Cardiac muscle cell (in vitro differentiated cells and primary cell): ENCODE data around the gene DOCK10. TPM values are rescaled to one million over a fixed set of nuclear protein-coding genes. Genes with fewer than 3 reads are reported as not detected.

Source experiments
- DNase-seq, 2 donors: peaks; one replicate each; pipeline versions ENCODE4 v3.0.0 to v3.0.0-alpha.2; 2010 to 2017; ENCODE audit warnings: low read depth in 1 of 2, low spot score in 1 of 2
- H3K27ac ChIP-seq: fragments of 200-600 bp; sonication (generic); 2 replicates; pipeline ENCODE4 v1.5.1; 2016
- H3K27me3 ChIP-seq: fragments of 200-600 bp; sonication (generic); 2 replicates; pipeline ENCODE4 v1.6.0; 2016; ENCODE audit warnings: control low read depth
- H3K36me3 ChIP-seq: fragments of 200-600 bp; sonication (generic); 2 replicates; pipeline ENCODE4 v1.5.1; 2016; ENCODE audit warnings: control low read depth
- H3K4me1 ChIP-seq: fragments of 200-600 bp; sonication (generic); 2 replicates; pipeline ENCODE4 v1.8.1; 2017; ENCODE audit warnings: low read depth, mild to moderate bottlenecking, mixed run types
- H3K4me3 ChIP-seq: fragments of 200-600 bp; sonication (generic); 2 replicates; pipeline ENCODE4 v1.5.1; 2016; ENCODE audit warnings: mild to moderate bottlenecking
- H3K9me3 ChIP-seq: fragments of 200-600 bp; sonication (generic); 2 replicates; pipeline ENCODE4 v1.5.1; 2017; ENCODE audit warnings: low read depth, mild to moderate bottlenecking, control low read depth
- polyA plus RNA-seq: library from polyadenylated mRNA; unstranded; fragments of >200 nt; fragmentation: Nextera tagmentation; extraction: Ambion mirVana; gene quantifications from 2 replicates; pipeline ENCODE4 v1.2.1, GENCODE V29; 2016
- total RNA-seq: library from RNA; depleted of rRNA; stranded (reverse); fragments of >200 nt; gene quantifications from 2 replicates; pipeline ENCODE4 v1.2.3, GENCODE V29; 2016
- TF ChIP-seq, protein P1 (sequence below): IDR thresholded peaks from 2 replicates; pipeline ENCODE4 v1.5.1; 2012; ENCODE audit warnings: low read depth, mild to moderate bottlenecking, low read length

DOCK10 gene
- total and polyA plus RNA-seq, 2 experiments from 2014 or later = not detected

DNA sequence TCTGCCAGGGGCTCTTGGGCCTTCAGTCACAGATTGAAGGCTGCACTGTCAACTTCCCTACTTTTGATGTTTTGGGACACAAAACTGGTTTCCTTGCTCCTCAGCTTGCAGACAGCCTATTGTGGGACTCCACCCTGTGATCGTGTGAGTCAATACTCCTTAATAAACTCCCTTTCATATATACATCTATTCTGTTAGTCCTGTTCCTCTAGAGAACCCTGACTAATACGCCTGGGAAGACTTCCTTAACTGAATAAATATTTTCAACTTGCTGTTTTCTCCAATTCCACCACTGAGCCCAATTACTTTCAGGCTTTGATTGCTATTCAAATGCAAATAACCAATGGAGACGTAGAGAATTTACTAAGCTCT is 264.7 kb downstream of the DOCK10 start:
- Histone ChIP-seq H3K27me3 (no peaks in the 10 kb centered on the region), H3K4me3 (no peak overlapping the region), H3K36me3 (no peaks in the 10 kb centered on the region), H3K27ac (no peak overlapping the region), H3K4me1 (no peaks in the 10 kb centered on the region), H3K9me3 (no peaks in the 10 kb centered on the region)
- DNase-seq = no peak
- TF ChIP-seq, protein P1, sequence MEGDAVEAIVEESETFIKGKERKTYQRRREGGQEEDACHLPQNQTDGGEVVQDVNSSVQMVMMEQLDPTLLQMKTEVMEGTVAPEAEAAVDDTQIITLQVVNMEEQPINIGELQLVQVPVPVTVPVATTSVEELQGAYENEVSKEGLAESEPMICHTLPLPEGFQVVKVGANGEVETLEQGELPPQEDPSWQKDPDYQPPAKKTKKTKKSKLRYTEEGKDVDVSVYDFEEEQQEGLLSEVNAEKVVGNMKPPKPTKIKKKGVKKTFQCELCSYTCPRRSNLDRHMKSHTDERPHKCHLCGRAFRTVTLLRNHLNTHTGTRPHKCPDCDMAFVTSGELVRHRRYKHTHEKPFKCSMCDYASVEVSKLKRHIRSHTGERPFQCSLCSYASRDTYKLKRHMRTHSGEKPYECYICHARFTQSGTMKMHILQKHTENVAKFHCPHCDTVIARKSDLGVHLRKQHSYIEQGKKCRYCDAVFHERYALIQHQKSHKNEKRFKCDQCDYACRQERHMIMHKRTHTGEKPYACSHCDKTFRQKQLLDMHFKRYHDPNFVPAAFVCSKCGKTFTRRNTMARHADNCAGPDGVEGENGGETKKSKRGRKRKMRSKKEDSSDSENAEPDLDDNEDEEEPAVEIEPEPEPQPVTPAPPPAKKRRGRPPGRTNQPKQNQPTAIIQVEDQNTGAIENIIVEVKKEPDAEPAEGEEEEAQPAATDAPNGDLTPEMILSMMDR = no peak

DNA sequence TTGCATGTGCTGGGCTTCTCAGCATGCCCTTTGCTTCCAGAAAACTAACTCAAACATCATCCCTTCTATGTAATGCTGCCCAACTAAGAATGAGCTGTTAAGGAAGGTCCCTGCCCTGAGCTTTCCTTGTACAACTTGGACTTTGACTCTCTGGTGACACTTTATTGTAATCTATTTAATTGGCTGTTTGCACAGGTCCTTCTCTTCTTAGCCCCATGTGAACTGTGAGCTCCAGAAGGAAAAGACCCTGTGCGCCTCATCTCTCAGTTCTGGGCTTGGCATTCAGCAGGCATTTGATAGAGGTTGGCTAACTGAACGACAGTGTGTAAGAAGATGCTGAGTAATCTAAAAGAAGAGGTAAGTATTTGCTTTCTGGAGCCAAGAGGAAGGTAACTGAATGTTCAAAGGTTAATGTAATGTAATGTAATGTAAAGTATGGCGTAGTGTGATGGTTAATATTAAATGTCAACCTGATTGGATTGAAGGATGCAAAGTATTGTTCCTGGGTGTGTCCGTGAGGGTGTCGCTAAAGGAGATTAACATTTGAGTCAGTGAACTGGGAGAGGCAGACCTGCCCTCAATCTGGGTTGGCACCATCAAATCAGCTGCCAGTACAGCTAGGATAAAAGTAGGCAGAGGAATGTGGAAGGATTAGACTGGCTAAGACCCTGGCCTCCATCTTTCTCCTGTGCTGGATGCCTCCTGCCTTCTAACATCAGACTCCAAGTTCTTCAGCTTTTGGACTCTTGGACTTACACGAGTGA is 265.3 kb downstream of the DOCK10 start:
- no peaks in the 10 kb centered on the region for H3K27me3 ChIP-seq
- no peaks in the 10 kb centered on the region for H3K4me1 ChIP-seq
- DNase-seq = no peak
- no peak overlapping the region for H3K27ac ChIP-seq
- TF ChIP-seq, protein P1 = no peak
- no peaks in the 10 kb centered on the region for H3K9me3 ChIP-seq
- no peaks in the 10 kb centered on the region for H3K36me3 ChIP-seq
- no peak overlapping the region for H3K4me3 ChIP-seq

DNA sequence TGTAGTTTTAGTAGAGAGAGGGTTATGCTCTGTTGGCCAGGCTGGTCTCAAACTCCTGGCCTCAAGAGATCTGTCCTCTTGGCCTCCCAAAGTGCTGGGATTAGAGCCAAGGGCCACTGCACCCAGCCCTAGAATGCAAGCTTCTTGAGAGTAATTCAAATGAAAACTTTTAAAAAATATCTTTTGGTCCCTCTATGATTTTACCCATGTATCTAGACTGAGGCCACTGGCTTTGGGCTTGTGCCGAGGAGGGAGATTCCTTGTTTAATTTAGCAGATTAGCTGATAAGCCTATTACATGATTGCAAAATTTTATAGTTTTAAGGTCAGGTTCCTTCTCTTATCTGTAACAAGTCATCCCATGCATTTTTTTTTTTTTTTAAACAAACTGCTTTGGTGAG is 266.6 kb downstream of the DOCK10 start:
- Histone ChIP-seq H3K4me1 (no peaks in the 10 kb centered on the region), H3K4me3 (no peak overlapping the region), H3K9me3 (no peaks in the 10 kb centered on the region), H3K27me3 (no peaks in the 10 kb centered on the region), H3K36me3 (no peaks in the 10 kb centered on the region), H3K27ac (no peak overlapping the region)
- TF ChIP-seq, protein P1 = no peak
- DNase-seq = peak in 1 of 2 donors; percentile 11

DNA sequence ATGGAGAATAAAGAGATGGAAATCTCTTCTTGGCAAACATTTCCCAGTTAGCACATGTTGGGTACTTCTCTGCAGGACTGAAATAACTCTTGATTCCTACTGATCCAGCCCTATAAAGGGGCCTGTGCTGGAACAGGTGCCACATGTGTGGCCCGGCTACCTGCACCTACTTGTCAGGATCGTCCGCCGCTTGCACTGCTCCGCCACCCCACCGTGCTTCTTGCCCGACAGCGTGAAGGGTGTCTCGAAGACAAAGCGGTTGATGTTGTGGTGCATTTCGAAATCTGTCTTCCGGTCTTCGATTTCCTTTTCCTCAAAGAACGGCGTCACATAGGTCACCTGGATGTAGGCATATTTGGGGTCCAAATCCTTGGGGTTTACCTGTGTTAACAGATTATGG is 267.5 kb downstream of the DOCK10 start:
- H3K4me3 ChIP-seq = no peak overlapping the region
- H3K4me1 ChIP-seq = no peaks in the 10 kb centered on the region

DNA sequence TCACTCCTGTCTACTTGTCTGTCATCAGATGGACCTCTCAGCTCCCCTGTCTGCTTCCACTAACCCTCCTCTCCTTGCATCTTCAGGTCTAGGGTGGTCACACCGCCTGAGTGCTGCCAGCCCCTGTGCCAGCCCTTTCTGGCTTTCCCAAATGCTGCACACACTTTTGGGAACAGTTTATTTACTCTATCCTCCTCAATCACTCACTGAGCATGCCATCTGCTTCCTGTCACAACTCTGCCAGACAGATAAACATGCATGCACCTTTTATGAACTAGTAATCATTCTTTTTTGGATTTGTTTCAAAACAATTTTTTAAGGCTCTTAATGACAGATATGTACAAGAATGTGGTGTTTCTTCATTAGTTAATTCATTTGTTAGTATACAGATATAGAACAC is 269.8 kb downstream of the DOCK10 start:
- Histone ChIP-seq H3K4me3 (no peak overlapping the region), H3K36me3 (no peaks in the 10 kb centered on the region), H3K27me3 (no peaks in the 10 kb centered on the region), H3K4me1 (no peaks in the 10 kb centered on the region), H3K27ac (no peak overlapping the region), H3K9me3 (no peaks in the 10 kb centered on the region)
- no peak for DNase-seq
- TF ChIP-seq, protein P1 = no peak

More for the DNA sequence above, 267.5 kb downstream of the DOCK10 start:
- H3K27me3 ChIP-seq = no peaks in the 10 kb centered on the region
- TF ChIP-seq, protein P1 = no peak
- H3K9me3 ChIP-seq = no peaks in the 10 kb centered on the region
- H3K27ac ChIP-seq = no peak overlapping the region
- H3K36me3 ChIP-seq = no peaks in the 10 kb centered on the region
- DNase-seq = no peak
